ENCODE measurements around the gene COQ10A.

Gene COQ10A

GRCh38 chr12:56252649-56253048 is 14.1 kb upstream of the COQ10A start:
- Histone ChIP-seq H3K27ac (no peak overlapping the region), H3K36me3 (peaks cover 88 to 96% (median 94%) of the 10 kb centered on the region in 11 experiments), H4K20me1 (peaks cover 0 to 58% (median 30%) of the 10 kb centered on the region in 11 experiments; a peak in 17 of 22 replicates), H3K9me3 (replicated peaks in 1 of 11) (no peaks in the 10 kb centered on the region), H3K27me3 (no peaks in the 10 kb centered on the region), H3K9ac (no peak overlapping the region), H3K4me3 (no peak overlapping the region), H3K4me1 (peaks cover 13 to 20% (median 17%) of the 10 kb centered on the region in 10 experiments), H3K4me2 (no peak overlapping the region)
- no peak for TF ChIP-seq Cebpa-rat (IDR thresholded peaks at IDR 0.05)

DNA sequence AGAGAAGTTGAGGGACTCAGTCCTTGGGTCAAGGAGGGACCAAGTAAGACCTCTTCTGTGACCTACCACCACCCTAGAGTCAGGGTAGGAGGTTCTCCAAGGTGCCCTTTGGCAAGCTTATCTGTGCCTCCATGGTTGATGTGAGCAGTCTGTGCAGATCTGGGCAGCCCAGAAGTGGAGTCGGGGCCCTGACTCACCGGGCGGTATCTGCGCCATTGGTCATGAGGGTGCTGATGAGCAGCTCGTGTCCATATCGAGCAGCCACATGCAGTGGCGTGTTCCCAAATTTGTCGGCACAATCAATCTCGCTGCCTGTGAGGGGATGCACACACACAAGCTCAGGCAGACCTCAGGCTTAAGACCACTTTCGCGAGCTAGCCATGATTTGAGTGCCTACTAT is 13.7 kb upstream of the COQ10A start:
- no peaks in the 10 kb centered on the region for H3K9me3 ChIP-seq (replicated peaks in 1 of 11)

GRCh38 chr12:56255671-56256070 is 11.1 kb upstream of the COQ10A start:
- no peak overlapping the region for H3K4me3 ChIP-seq
- H3K27me3 ChIP-seq: peaks cover 0 to 8% (median 0%) of the 10 kb centered on the region in 11 experiments; a peak in 6 of 22 replicates
- no peaks in the 10 kb centered on the region for H3K9me3 ChIP-seq (replicated peaks in 1 of 11)
- H3K4me2 ChIP-seq: 0 out of 22 replicates have a peak overlapping the region, but pooled peaks of 1 of the 11 experiments have one; percentile 96
- peak overlapping the region in 7 of 11 experiments; percentile 7 to 96 (median 93); a peak in 5 of 22 replicates for H3K9ac ChIP-seq
- no peak for TF ChIP-seq Cebpa-rat (IDR thresholded peaks at IDR 0.05)
- H4K20me1 ChIP-seq: peaks cover 0 to 47% (median 24%) of the 10 kb centered on the region in 11 experiments; a peak in 16 of 22 replicates
- peaks cover 18 to 26% (median 24%) of the 10 kb centered on the region in 10 experiments for H3K4me1 ChIP-seq
- peaks cover 57 to 66% (median 64%) of the 10 kb centered on the region in 11 experiments for H3K36me3 ChIP-seq
- H3K27ac ChIP-seq: no peak overlapping the region

More for the DNA sequence above, 13.7 kb upstream of the COQ10A start:
- no peak for TF ChIP-seq Cebpa-rat (IDR thresholded peaks at IDR 0.05)
- Histone ChIP-seq H3K4me3 (no peak overlapping the region), H3K4me1 (peaks cover 13 to 20% (median 17%) of the 10 kb centered on the region in 10 experiments), H3K36me3 (peaks cover 83 to 92% (median 90%) of the 10 kb centered on the region in 11 experiments), H3K9ac (no peak overlapping the region), H4K20me1 (peaks cover 0 to 54% (median 30%) of the 10 kb centered on the region in 11 experiments; a peak in 17 of 22 replicates), H3K27ac (no peak overlapping the region), H3K27me3 (no peaks in the 10 kb centered on the region), H3K4me2 (no peak overlapping the region)

GRCh38 chr12:56256326-56256960 is 10.3 kb upstream of the COQ10A start:
- Histone ChIP-seq H3K27me3 (peaks cover 0 to 8% (median 0%) of the 10 kb centered on the region in 11 experiments; a peak in 6 of 22 replicates), H3K4me3 (peak overlapping the region in 7 of 10 experiments; percentile 76 to 95 (median 83); a peak in 8 of 20 replicates), H3K4me2 (peak overlapping the region; percentile 81 to 96 (median 94)), H3K9ac (peak overlapping the region; percentile 83 to 97 (median 93); a peak in 20 of 22 replicates), H3K36me3 (peaks cover 50 to 58% (median 56%) of the 10 kb centered on the region in 11 experiments), H3K4me1 (peaks cover 18 to 26% (median 24%) of the 10 kb centered on the region in 10 experiments), H4K20me1 (peaks cover 0 to 47% (median 24%) of the 10 kb centered on the region in 11 experiments; a peak in 16 of 22 replicates), H3K9me3 (replicated peaks in 1 of 11) (no peaks in the 10 kb centered on the region), H3K27ac (peak overlapping the region in 1 of 11 experiments; percentile 0; a peak in 1 of 22 replicates)
- no peak for TF ChIP-seq Cebpa-rat (IDR thresholded peaks at IDR 0.05)

- H3K27me3 ChIP-seq: peaks cover 0 to 8% (median 0%) of the 10 kb centered on the region in 11 experiments; a peak in 6 of 22 replicates
- no peak for TF ChIP-seq Cebpa-rat (IDR thresholded peaks at IDR 0.05)
- peaks cover 0 to 47% (median 24%) of the 10 kb centered on the region in 11 experiments; a peak in 16 of 22 replicates for H4K20me1 ChIP-seq
- H3K4me1 ChIP-seq: peaks cover 18 to 26% (median 24%) of the 10 kb centered on the region in 10 experiments
- H3K27ac ChIP-seq: peak overlapping the region in 9 of 11 experiments; percentile 65 to 88 (median 87); a peak in 8 of 22 replicates
- H3K9ac ChIP-seq: peak overlapping the region; percentile 83 to 97 (median 93)
- H3K9me3 ChIP-seq (replicated peaks in 1 of 11): no peaks in the 10 kb centered on the region
- peak overlapping the region; percentile 73 to 95 (median 83) for H3K4me3 ChIP-seq
- peaks cover 43 to 52% (median 50%) of the 10 kb centered on the region in 11 experiments for H3K36me3 ChIP-seq
- peak overlapping the region; percentile 81 to 96 (median 94) for H3K4me2 ChIP-seq
These were observed 9.7 kb upstream of the COQ10A start for GRCh38 chr12:56257071-56257470.

- Histone ChIP-seq H3K36me3 (peaks cover 38 to 47% (median 45%) of the 10 kb centered on the region in 11 experiments), H3K9ac (peak overlapping the region; percentile 83 to 97 (median 93)), H3K9me3 (replicated peaks in 1 of 11) (no peaks in the 10 kb centered on the region), H3K4me3 (peak overlapping the region; percentile 73 to 95 (median 83)), H3K4me1 (peaks cover 18 to 26% (median 24%) of the 10 kb centered on the region in 10 experiments), H3K27me3 (peaks cover 0 to 8% (median 0%) of the 10 kb centered on the region in 11 experiments; a peak in 6 of 22 replicates), H4K20me1 (peaks cover 0 to 43% (median 24%) of the 10 kb centered on the region in 11 experiments; a peak in 16 of 22 replicates), H3K4me2 (peak overlapping the region; percentile 81 to 96 (median 94)), H3K27ac (peak overlapping the region; percentile 44 to 88 (median 87); a peak in 21 of 22 replicates)
- no peak for TF ChIP-seq Cebpa-rat (IDR thresholded peaks at IDR 0.05)
These were observed 9.2 kb upstream of the COQ10A start for GRCh38 chr12:56257491-56258067.

DNA sequence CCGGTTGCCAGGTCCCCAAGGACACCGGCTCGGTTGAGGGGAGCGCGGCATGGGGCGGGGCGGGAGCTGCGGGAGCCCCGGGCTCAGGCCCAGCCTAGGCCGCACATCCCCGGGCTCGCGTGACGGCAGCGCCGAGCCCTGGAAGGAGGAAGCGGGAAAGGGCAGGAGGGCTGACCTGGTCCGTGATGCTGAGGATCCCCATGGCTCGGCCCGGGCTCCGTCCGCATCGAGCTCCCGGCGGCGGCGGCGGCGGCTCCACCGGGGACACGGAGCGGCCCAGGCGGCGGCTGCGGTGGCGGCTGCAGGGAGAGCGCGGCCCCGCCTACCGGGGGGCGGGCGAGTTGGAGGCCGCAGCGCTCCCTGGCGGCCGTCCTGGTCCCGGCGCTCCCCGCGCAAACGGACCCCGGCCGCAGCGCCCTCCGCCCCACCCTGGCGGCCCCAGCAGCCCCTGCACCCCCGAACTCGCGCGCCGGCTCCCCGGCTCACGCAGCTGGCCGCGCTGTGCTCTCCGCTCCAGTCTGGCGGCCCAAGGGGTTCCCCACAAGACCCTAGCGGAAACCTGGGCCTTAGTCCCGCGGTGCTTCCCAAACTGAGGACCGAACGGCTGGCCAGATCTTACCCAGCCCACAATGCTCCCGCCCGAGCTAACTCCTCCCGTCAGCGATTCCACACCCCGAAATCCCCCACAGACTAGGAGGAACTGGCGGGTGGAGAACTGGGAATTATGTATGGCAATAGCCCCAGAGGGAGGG is 8.5 kb upstream of the COQ10A start, which contains the start of gene ANKRD52:
TSS of gene ANKRD52 (minus strand) at position 317 of the 752 bp plus-strand sequence. CDS start at position 202, 115 bp downstream.
- Histone ChIP-seq H3K27me3 (peaks cover 0 to 8% (median 0%) of the 10 kb centered on the region in 11 experiments; a peak in 6 of 22 replicates), H3K27ac (peak within 1 kb of the TSS; percentile 44 to 88 (median 87); a peak in 21 of 22 replicates), H4K20me1 (peaks cover 0 to 37% (median 22%) of the 10 kb centered on the region in 11 experiments; a peak in 16 of 22 replicates), H3K4me1 (peaks cover 18 to 26% (median 24%) of the 10 kb centered on the region in 10 experiments), H3K4me3 (peak within 1 kb of the TSS; percentile 73 to 95 (median 83)), H3K36me3 (peaks cover 32 to 40% (median 38%) of the 10 kb centered on the region in 11 experiments), H3K9me3 (replicated peaks in 1 of 11) (no peaks in the 10 kb centered on the region), H3K4me2 (peak within 1 kb of the TSS; percentile 81 to 96 (median 94)), H3K9ac (peak within 1 kb of the TSS; percentile 83 to 97 (median 93))
- TF ChIP-seq Cebpa-rat (IDR thresholded peaks at IDR 0.05): no peak

DNA sequence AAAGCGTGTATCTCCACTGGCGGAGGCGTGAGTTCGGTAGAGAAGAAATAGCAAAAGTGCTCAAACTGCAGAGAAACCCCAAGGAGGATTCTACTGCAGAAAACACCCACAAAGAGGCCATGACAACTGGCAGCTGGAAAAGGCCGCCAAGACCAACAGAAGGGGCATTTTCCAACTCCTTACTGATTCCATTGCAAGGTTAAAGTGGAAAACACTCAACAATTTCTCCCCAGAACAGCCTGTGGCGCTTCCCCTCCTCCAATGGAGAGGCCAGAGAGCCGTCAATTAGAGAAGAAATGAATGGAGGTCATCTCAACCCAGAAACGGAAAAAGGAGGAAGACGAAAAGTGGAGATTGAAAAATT is 7.9 kb upstream of the COQ10A start:
- no peak for TF ChIP-seq Cebpa-rat (IDR thresholded peaks at IDR 0.05)
- H3K27ac ChIP-seq: peak overlapping the region; percentile 44 to 88 (median 87); a peak in 20 of 22 replicates
- H4K20me1 ChIP-seq: peaks cover 0 to 31% (median 22%) of the 10 kb centered on the region in 11 experiments; a peak in 16 of 22 replicates

More for the DNA sequence above, 7.9 kb upstream of the COQ10A start:
- H3K4me2 ChIP-seq: peak overlapping the region; percentile 75 to 96 (median 93)
- peaks cover 18 to 26% (median 24%) of the 10 kb centered on the region in 10 experiments for H3K4me1 ChIP-seq
- H3K9me3 ChIP-seq (replicated peaks in 1 of 11): no peaks in the 10 kb centered on the region
- H3K36me3 ChIP-seq: peaks cover 26 to 35% (median 33%) of the 10 kb centered on the region in 11 experiments
- peak overlapping the region; percentile 83 to 97 (median 93) for H3K9ac ChIP-seq
- H3K4me3 ChIP-seq: peak overlapping the region; percentile 73 to 95 (median 83)
- peaks cover 0 to 8% (median 0%) of the 10 kb centered on the region in 11 experiments; a peak in 6 of 22 replicates for H3K27me3 ChIP-seq

Data from BLaER1 treated with 17β-estradiol and CSF1 and Interleukin-3, amounts not matched to agents 10 nM and 100 nM (cell line).